ENCODE data around the gene TMEM95.

- TF ChIP-seq CTCF (conservative IDR thresholded peaks at IDR 0.05 in 1 of 2, IDR thresholded peaks at IDR 0.05 in 1 of 2; ENCODE audit: extremely low read depth in 1 of 2, insufficient read depth in 1 of 2, low read depth in 1 of 2, low read length in 2 of 2) (no peak), EZH2 (IDR thresholded peaks at IDR 0.05; ENCODE audit: borderline replicate concordance, low read length) (no peak)
These were observed 47.0 kb upstream of the TMEM95 start for GRCh38 chr17:7307686-7308624.
